GM11168 (cell line): ENCODE data around the gene PNMA1.

Source experiments
- in situ Hi-C: fragments of 300-500 bp; cut with MboI; formaldehyde crosslinking; loops from one replicate; pipeline ENCODE4 v1.12.0; 2022; ENCODE audit warnings: low sequenced_read_pairs; ENCODE audit not compliant: unreplicated experiment

PNMA1 gene

GRCh38 chr14:73751157-73751691, 37.0 kb upstream of the PNMA1 start:
- in situ Hi-C loops, result no loop called here

- in situ Hi-C loops, result no loop called here
Observed at GRCh38 chr14:73750531-73750901, 36.3 kb upstream of the PNMA1 start.

- in situ Hi-C loops, result no loop called here
Observed at GRCh38 chr14:73749706-73750530, 35.7 kb upstream of the PNMA1 start.

GRCh38 chr14:73748858-73749357, 34.7 kb upstream of the PNMA1 start:
- in situ Hi-C loops, result no loop called here

GRCh38 chr14:73747379-73748211, 33.4 kb upstream of the PNMA1 start:
- in situ Hi-C loops, result no loop called here

- in situ Hi-C loops, result no loop called here
Observed at GRCh38 chr14:73746520-73747378, 32.6 kb upstream of the PNMA1 start.

GRCh38 chr14:73745571-73746519, 31.7 kb upstream of the PNMA1 start:
- in situ Hi-C loops, result no loop called here

GRCh38 chr14:73744874-73745529, 30.8 kb upstream of the PNMA1 start:
- in situ Hi-C loops, result no loop called here

GRCh38 chr14:73744175-73744867, 30.1 kb upstream of the PNMA1 start:
- in situ Hi-C loops, result no loop called here

- in situ Hi-C loops, result no loop called here
Observed at GRCh38 chr14:73743431-73743931, 29.3 kb upstream of the PNMA1 start.

- in situ Hi-C loops, result no loop called here
Observed at GRCh38 chr14:73742520-73743238, 28.5 kb upstream of the PNMA1 start.

GRCh38 chr14:73741876-73742519, 27.8 kb upstream of the PNMA1 start:
- in situ Hi-C loops, result no loop called here

GRCh38 chr14:73741386-73741875, 27.2 kb upstream of the PNMA1 start:
- in situ Hi-C loops, result no loop called here

GRCh38 chr14:73740618-73741326, 26.6 kb upstream of the PNMA1 start:
- in situ Hi-C loops, result no loop called here

- in situ Hi-C loops, result no loop called here
Observed at GRCh38 chr14:73739899-73740617, 25.9 kb upstream of the PNMA1 start.
